PC-3 (cell line): Measurements from ENCODE around the gene TRPV6.

Experiments
- EZH2 ChIP-seq: fragments of 300-600 bp; sonication (generic); IDR thresholded peaks from one replicate; pipeline ENCODE4 v1.6.1; 2017; ENCODE audit warnings: antibody characterized with exemption, mild to moderate bottlenecking, low read length; ENCODE audit not compliant: unreplicated experiment
- EZH2phosphoT487 ChIP-seq: fragments of 300-600 bp; sonication (generic); IDR thresholded peaks from 2 replicates; pipeline ENCODE4 v1.6.1; 2018; ENCODE audit warnings: mild to moderate bottlenecking, antibody characterized with exemption, low read length, borderline replicate concordance
- TF ChIP-seq, protein P1 (sequence below): fragments of 300-600 bp; sonication (generic); conservative IDR thresholded peaks from 2 replicates; pipeline ENCODE4 v1.5.1; 2017; ENCODE audit warnings: antibody characterized with exemption, low read depth, mild to moderate bottlenecking, low read length

DNA sequence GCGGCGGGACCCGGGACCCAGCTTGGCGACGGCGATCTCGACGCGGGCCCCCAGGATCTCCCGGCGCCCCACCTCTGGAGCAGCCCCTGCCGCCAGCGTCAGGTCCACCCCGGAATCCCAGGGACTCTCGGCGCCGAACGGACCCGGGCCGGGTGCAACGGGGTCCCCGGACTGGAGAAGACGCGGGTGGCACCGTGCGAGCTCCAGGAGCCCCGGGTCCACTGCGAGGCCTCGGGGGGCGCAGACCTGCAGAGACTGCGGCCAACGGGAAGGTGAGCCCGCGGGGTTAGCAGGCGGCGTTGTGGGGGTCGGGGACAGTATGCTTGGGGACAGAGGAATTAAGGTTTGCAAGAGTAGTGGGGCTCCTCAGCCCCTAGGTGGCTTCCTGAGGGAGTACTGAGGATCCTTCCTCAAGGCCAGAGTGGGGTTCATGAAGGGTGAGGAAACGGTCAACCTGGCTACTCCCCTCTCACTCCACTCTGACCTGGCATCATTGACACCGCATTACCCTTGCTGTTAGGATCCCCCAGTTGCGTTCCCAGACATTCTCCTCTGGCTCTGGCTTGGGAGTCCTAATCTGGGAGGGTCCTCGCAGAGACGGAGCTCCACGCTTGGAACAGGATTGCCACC is 30.3 kb downstream of the TRPV6 start:
- no peak for TF ChIP-seq EZH2
- TF ChIP-seq, protein P1, sequence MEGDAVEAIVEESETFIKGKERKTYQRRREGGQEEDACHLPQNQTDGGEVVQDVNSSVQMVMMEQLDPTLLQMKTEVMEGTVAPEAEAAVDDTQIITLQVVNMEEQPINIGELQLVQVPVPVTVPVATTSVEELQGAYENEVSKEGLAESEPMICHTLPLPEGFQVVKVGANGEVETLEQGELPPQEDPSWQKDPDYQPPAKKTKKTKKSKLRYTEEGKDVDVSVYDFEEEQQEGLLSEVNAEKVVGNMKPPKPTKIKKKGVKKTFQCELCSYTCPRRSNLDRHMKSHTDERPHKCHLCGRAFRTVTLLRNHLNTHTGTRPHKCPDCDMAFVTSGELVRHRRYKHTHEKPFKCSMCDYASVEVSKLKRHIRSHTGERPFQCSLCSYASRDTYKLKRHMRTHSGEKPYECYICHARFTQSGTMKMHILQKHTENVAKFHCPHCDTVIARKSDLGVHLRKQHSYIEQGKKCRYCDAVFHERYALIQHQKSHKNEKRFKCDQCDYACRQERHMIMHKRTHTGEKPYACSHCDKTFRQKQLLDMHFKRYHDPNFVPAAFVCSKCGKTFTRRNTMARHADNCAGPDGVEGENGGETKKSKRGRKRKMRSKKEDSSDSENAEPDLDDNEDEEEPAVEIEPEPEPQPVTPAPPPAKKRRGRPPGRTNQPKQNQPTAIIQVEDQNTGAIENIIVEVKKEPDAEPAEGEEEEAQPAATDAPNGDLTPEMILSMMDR: no peak
- no peak for TF ChIP-seq EZH2phosphoT487
